DMS79 treated with DMSO at 0.1 percent for 48 hours (cell line): ENCODE results near the gene MZF1.
"Not testable (repeated sequence)": the region's sequence is repeated elsewhere in the genome, so short reads cannot be mapped to it uniquely, and the experiment has no call there.

Experiments used
- DNase-seq: peaks from one replicate; lab custom pipeline; 2025; lab: John Stamatoyannopoulos, UW

MZF1 gene

DNA sequence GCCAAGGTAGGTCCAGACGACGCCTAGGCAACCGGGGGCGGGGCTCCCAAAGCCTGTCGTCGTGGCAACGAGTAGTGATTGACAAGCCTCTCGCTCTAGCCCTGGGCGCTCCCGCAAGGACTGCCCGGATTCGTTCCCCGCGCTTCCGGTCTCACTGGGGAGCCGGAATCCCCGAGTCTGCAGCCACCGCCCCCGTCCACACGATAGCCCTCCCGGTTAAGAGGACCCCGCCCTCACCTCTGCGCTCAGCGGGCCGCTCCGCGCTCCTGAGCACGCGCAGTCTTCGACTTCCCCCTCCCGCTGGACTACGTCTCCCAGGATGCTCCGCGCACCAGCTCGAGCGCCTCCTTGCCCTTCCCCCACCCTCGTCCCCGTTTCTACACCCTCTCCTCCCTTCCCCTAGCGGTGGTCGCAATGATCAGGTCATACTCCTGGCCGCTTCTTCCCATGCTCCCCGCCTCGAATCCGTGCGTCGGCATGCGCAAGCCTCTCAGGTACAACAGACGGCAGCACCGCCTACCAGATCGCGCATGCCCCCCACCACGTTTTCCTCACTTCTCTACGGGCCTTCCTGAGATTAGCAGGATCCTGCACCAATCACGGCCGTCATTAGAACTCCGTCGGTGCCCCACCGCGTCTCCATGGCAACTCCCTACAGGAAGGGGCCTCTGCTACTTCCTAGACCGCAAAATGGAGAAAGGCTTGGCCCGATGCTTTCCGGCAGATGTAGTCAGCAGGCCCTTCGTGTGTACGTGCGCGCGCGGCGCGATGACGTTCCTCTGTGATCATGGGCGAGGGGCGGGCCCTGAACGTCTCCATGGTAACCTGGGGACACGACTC, at the start of gene MZF1:
MZF1 (minus strand) TSS at position 518 of the 840 bp plus-strand sequence. CDS start 1,946 bp downstream, outside the sequence.
- DNase-seq, result no peak

- DNase-seq, result not testable (repeated sequence)
Observed at GRCh38 chr19:58607213-58607612, 34.1 kb upstream of the MZF1 start.

DNA sequence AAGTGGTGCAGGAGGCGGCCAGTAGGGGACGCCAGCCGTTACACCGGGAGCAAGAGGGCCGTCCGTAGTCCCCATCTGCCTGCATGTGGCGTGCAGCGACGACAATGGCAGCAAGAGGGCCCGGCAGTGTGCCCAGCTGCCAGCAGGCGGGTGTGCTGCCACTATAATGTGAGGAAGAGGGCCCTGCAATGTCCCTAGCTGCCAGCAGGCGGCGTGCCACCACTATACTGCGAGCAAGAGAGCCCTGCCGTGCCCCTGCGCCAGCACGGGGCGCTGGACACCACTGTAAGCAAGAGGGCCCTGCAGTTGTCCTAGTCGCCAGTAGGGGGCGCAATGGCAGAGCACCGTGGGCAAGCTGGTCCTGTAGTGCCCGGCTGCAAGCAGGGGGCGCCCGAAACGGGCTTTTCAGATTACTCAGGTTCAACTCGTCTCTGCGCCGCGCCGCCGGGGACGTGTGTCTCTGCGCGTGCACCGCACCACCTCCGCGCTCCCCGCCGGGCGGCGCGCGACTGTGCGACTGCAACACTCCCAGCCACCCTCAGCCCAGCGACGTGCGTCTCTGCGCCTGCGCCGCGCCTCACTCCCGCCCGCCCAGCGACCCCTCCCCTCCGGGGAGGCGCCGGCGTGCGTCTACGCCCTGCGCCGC, 33.2 kb upstream of the MZF1 start:
- not testable (repeated sequence) for DNase-seq

- no peak for DNase-seq
Observed at GRCh38 chr19:58586133-58586765, 13.1 kb upstream of the MZF1 start.

DNA sequence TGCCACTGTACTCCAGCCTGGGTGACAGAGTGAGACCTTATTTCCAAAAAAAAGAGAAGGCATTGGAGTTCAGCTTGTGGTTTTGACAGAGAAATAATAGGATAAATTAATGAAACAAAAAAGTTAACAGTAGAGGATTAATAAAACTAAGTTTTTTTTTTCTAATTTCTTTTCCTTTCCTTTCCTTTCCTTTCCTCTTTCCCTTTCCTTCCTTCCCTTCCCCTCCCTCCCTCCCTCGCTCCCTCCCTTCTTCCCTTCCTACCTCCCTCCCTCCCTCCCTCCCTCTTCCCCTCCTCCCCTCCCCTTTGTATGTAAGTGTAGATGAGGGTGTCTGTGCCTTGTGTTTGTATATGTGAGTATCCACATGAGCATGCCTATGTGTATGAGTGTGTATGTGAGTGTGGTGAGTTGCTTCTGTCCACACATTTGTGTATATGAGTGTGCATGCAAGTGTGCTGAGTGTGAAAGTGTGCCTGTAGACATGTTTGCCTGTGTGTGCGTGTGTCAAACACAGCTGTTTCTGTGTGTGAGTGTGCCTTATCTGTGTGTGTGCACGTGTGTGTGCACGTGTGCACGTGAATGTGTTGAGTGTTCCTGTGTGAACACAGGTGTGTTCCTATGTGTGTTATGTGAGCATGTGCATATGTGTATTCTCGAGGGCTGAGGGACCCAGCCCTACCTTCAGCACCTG, 12.5 kb upstream of the MZF1 start:
- DNase-seq, result no peak

DNA sequence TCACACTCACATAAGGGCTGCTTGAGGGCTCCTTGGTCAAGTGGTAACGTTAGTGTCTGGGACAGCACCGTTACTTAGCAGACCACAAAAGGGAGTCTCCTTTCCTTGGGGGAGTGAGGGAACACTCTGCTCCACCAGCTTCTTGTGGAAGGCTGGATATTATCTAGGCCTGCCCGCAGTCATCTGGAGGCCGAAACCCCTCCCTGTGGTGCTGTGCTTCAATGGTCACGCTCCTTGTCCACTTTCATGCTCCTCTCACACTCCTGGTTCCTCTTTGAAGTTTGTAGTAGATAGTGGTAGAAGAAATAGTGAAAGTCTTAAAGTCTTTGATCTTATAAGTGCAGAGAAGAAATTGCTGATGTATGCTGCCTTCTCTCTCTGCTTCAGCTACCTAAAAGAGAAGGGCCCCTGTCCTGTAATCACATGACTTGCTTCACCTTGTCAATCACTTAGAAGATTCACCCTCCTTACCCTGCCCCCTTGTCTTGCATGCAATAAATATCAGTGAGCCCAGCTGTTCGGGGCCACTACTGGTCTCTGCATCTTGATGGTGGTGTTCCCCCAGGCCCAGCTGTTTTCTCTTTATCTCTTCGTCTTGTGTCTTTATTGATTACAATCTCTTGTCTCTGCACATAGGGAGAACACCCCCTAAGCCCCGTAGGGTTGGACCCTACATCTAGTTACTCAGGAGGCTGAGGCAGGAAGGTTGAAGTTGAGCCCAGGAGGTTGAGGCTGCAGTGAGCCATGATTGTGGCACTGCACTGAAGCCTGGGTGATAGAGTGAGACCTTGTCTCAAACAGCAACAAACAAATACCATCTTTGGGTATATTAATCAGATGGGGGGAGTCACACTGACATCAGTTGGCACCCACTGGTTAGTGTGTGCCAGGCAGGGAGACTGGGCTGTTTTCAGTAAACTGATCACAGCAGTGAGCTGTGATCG, 11.6 kb upstream of the MZF1 start:
- DNase-seq, result no peak

- DNase-seq, result no peak
Observed at GRCh38 chr19:58582985-58583384, 9.8 kb upstream of the MZF1 start.

GRCh38 chr19:58581227-58582141, 8.3 kb upstream of the MZF1 start:
- DNase-seq, result no peak

DNA sequence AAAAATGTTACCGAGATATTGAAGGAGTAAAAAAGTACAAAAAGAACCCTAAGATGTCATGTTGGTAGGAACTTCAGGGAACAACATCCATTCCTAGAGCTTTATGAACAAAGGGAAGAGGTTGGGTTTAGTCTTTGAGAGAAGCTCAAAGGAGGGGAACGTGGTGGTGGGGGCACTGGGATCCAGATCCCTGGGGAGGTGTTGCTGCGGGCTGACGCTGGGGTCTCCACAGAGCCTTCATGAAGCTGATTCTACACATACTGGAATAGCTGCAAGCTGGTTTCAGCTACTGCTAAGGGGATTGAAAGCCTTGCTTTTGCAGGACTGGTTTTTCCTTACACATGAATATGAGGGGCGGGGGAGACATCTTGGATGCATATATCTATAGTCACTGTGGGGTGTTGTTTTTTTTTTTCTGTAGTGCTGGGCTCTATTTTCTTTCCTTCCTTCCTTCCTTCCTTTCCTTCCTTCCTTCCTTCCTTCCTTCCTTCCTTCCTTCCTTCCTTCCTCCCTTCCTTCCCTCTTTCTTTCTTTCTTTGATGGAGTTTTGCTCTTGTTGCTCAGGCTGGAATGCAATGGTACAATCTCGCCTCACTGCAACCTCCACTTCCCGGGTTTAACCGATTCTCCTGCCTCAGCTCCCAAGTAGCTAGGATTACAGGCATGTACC, 6.5 kb upstream of the MZF1 start:
- DNase-seq, result no peak

DNA sequence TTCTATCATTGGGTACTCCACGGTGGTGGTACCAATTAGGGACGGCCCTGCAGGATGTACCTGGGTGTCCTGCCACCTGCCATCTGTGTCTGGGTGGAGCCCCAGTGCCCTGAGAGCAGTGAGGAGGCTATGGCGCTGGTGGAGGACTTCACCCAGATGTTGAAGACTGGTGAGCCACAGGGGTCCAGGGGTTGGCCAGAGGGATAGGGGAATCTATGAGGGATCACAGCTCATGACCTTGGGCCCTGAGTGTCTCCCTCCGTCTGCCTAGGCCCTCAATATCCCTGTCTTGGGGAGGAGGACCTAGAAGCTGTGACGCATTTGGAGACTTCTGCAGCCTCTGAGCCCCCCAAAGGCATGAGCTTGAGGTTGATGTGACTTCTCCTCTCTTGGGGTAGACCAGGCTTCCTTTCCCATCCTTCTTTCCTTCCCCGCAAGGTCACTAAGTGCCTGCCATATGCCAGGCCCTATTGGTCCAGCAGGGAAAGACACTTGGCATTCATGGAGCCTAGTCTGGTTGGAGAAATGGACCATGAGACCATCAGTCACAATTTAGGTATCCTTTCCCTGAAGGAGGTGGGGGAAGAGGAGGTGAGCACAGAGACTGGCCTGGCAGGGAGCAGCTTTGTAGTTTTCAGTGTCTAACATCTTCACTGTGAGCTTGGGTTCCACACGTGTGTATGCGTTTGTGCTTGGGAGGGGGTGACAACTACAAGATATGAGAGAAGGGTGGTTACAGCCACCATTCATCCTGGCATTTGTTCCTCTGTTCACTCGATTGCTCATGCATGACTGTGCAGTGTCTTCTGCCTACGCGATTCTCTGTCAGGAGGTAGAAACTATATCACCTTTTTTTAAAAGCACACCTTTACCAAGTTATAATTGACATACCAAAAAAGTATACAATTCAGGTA, 5.1 kb upstream of the MZF1 start:
- no peak for DNase-seq

- not testable (repeated sequence) for DNase-seq
Observed at GRCh38 chr19:58577581-58577980, 4.4 kb upstream of the MZF1 start.

DNA sequence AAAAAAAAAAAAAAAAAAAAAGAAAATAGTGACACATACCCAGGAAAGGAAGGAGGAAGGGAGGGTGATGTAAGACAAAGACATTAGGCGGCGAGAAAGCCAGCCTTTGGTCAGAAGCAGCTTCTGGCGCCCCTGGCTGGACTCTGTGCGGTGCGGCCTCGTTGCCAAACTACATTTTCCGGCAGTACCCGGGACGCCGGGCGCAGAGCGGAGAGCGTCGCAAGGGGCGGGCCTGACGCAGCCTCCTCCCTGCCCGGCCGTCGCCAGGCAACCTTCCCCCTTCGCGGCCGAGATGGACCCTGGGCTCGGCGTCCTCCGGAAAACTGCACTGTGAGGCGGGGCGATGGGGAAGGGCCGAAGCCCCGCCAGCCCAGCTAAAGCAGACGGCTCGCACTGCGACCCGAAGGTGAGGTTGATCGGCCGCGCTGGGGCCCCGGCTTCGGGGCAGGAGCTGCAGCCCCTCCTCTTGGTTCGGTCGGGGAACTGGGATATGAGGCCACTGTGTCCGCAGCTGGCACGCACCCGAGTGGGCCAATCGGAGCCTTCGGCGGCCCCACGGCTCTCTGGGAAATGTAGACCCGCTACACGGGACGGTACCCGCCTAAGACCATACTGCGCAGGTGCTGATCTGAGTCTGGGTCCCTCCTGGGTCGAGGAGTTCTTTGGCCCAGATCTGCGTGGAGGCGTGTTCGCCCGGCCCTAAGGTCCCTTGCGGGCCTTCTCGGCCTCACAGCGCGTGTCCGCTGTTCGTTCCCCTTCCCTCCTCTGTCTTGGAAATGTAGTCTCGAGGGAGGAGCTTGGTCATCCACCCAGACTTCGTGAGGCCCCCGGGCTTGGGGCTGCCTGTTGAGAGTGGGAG, 2.3 kb upstream of the MZF1 start:
- no peak for DNase-seq

DNA sequence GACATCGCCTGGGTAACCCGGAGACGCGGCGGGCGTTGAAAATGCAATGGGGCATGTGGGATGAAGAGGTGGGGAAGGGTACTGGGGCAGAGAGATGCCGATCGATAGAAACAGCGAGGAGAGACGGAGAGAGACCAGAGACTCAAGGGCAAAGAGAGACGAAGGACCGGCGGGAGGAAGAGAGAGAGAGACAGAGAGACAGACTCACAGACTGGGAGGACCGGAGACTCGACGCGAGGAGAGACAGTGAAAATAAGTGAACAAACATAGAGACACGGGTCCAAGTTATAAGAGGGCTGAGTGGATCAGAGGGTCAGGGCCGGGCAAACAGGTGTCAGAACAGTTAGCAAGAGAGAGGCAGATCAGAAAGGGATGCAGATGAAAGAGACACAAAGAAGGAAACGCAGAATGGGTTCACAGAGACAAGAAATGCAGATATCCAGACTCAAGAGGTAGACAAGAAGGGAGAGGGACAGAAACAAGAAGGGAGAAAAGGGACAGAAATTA, 576 bp upstream of the MZF1 start:
- no peak for DNase-seq

GRCh38 chr19:58572026-58572817, 913 bp downstream of the MZF1 start:
- DNase-seq, result no peak

DNA sequence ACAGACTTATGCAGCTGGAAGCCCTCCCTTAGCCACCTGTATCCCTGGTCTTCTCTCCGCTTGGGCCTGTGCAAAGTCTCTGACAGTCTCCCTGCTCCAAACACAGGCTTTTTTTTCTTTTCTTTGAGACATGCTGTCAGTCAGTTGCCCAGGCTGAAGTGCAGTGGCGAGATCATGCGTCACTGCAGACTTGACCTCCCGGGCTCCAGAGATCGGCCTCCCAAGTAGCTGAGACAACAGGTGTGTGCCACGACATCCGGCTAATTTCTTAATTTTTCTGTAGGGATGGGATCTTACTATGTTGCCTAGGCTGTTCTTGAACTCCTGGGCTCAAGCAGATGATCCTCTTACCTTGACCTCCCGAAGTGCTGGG, 1.6 kb downstream of the MZF1 start:
- no peak for DNase-seq

DNA sequence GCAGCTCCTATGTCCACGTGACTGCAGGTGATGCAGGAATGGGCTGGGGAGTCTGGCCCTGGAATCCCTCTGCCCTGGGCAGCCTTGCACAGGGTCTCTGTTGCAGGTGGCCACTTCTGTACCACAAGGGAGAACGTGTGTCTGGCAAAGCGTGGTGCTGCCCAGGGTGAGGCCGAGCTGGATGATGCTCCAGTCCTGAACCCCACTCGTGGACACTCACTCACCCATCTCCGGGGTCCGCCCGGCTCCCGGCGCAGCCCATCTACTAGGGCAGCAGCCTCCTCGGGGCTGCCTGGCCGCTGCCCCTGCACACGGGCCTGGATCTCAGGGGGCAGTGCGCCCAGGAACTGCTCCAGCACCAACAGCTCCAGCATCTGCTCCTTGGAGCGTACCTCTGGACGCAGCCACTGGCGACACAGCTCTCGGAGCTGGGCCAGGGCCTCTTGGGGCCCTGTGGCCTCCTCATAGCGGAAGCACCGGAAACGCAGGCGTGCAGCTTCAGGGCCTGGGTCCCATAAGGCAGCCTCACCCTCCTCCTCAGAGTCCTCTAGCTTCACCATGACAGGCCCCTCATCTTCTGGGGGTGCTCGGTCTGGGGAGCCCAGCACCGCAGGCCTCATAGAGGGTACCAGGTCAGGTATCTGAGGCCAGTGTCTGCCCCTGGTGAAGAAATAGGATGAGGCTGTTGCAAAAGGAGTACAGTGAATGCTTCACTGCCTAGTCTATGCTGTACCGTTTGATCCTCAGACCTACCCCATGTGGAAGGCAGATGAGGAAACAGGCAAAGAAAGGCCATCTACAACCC, 2.2 kb downstream of the MZF1 start:
- no peak for DNase-seq
